Activated CD4-positive, alpha-beta memory T cell treated with anti-CD3 and anti-CD28 coated beads for 36 hours (primary cell): ENCODE measurements around the gene MAD1L1. TPM values are rescaled to one million over a fixed set of nuclear protein-coding genes. Genes with fewer than 3 reads are reported as not detected.
"Not testable (repeated sequence)": the region's sequence is repeated elsewhere in the genome, so short reads cannot be mapped to it uniquely, and the experiment has no call there.

ENCODE experiments used
- CTCF ChIA-PET: fragments of 350-600 bp; sonication (Branson Sonifier 250); formaldehyde crosslinking; loops from one replicate; lab custom pipeline; 2021; ENCODE audit warnings: antibody characterized with exemption, inconsistent platforms; lab: Charles Lee
- POLR2A ChIA-PET: fragments of 350-600 bp; sonication (Branson Sonifier 250); formaldehyde crosslinking; loops from one replicate; lab custom pipeline; 2021; ENCODE audit warnings: antibody characterized with exemption; lab: Charles Lee
- DNase-seq: peaks from one replicate; pipeline ENCODE4 v3.0.0-alpha.2; 2020
- H3K27ac Mint-ChIP-seq: one replicate; pipeline ENCODE4 v1.8.0; 2021; ENCODE audit warnings: mixed read lengths
- H3K27me3 Mint-ChIP-seq: one replicate; pipeline ENCODE4 v1.8.0; 2021; ENCODE audit warnings: mixed read lengths
- H3K36me3 Mint-ChIP-seq: one replicate; pipeline ENCODE4 v1.8.0; 2021; ENCODE audit warnings: mixed read lengths
- H3K4me1 Mint-ChIP-seq: one replicate; pipeline ENCODE4 v1.8.0; 2021; ENCODE audit warnings: low read depth, mixed read lengths
- H3K4me3 Mint-ChIP-seq: one replicate; pipeline ENCODE4 v1.8.0; 2021; ENCODE audit warnings: mild to moderate bottlenecking, mixed read lengths
- H3K9me3 Mint-ChIP-seq: one replicate; pipeline ENCODE4 v1.8.0; 2021; ENCODE audit warnings: mixed read lengths
- intact Hi-C: fragments of 100-400 bp; cut with micrococcal nuclease; formaldehyde crosslinking; loops from one replicate; pipeline ENCODE4 v1.15.1; 2023
- total RNA-seq, 2 experiments: library from RNA; stranded (reverse); gene quantifications; one replicate each; pipeline ENCODE4 v1.2.3, GENCODE V29; 2021

The MAD1L1 gene
- total RNA-seq, 2 experiments from 2014 or later = 44.4 to 47.8 TPM

- Mint-ChIP-seq H3K27ac (no peak overlapping the region), H3K27me3 (no peaks in the 10 kb centered on the region), H3K4me3 (no peak overlapping the region), H3K4me1 (peaks cover 25% of the 10 kb centered on the region), H3K9me3 (no peaks in the 10 kb centered on the region), H3K36me3 (no peaks in the 10 kb centered on the region)
- CTCF ChIA-PET = no interaction called here
- DNase-seq = no peak
- POLR2A ChIA-PET = no interaction called here
- intact Hi-C loops = no loop called here
These were observed 414.0 kb downstream of the MAD1L1 start for GRCh38 chr7:1818575-1819258.

- no peaks in the 10 kb centered on the region for H3K9me3 Mint-ChIP-seq
- intact Hi-C loops = no loop called here
- no peak for DNase-seq
- no peaks in the 10 kb centered on the region for H3K36me3 Mint-ChIP-seq
- no peak overlapping the region for H3K27ac Mint-ChIP-seq
- H3K27me3 Mint-ChIP-seq = no peaks in the 10 kb centered on the region
- no peak overlapping the region for H3K4me3 Mint-ChIP-seq
- peaks cover 24% of the 10 kb centered on the region for H3K4me1 Mint-ChIP-seq
- ChIA-PET POLR2A (no interaction called here), CTCF (no interaction called here)
These were observed 415.6 kb downstream of the MAD1L1 start for GRCh38 chr7:1817061-1817712.

GRCh38 chr7:1816451-1816850, 416.3 kb downstream of the MAD1L1 start:
- H3K36me3 Mint-ChIP-seq, POLR2A ChIA-PET, CTCF ChIA-PET, H3K9me3 Mint-ChIP-seq, DNase-seq, H3K27ac Mint-ChIP-seq, H3K27me3 Mint-ChIP-seq, H3K4me3 Mint-ChIP-seq, intact Hi-C loops: not testable (repeated sequence)
- H3K4me1 Mint-ChIP-seq = peaks cover 19% of the 10 kb centered on the region

- DNase-seq, H3K4me3 Mint-ChIP-seq, POLR2A ChIA-PET: not testable (repeated sequence)
These were observed 417.0 kb downstream of the MAD1L1 start for GRCh38 chr7:1815551-1816281.

GRCh38 chr7:1815051-1815481, 417.7 kb downstream of the MAD1L1 start:
- DNase-seq = no peak
- ChIA-PET POLR2A (no interaction called here), CTCF (no interaction called here)
- H3K27me3 Mint-ChIP-seq = no peaks in the 10 kb centered on the region
- no peaks in the 10 kb centered on the region for H3K36me3 Mint-ChIP-seq
- intact Hi-C loops = no loop called here
- H3K4me1 Mint-ChIP-seq = peaks cover 13% of the 10 kb centered on the region
- H3K9me3 Mint-ChIP-seq = no peaks in the 10 kb centered on the region
- H3K27ac Mint-ChIP-seq = no peak overlapping the region
- H3K4me3 Mint-ChIP-seq = no peak overlapping the region

More at GRCh38 chr7:1815551-1816281, 417.0 kb downstream of the MAD1L1 start:
- H3K9me3 Mint-ChIP-seq, intact Hi-C loops, H3K27ac Mint-ChIP-seq, H3K27me3 Mint-ChIP-seq, H3K36me3 Mint-ChIP-seq, CTCF ChIA-PET: not testable (repeated sequence)
- H3K4me1 Mint-ChIP-seq = peaks cover 15% of the 10 kb centered on the region

GRCh38 chr7:1814089-1814811, 418.5 kb downstream of the MAD1L1 start:
- intact Hi-C loops = no loop called here
- no peaks in the 10 kb centered on the region for H3K27me3 Mint-ChIP-seq
- CTCF ChIA-PET = no interaction called here
- no peaks in the 10 kb centered on the region for H3K9me3 Mint-ChIP-seq
- no peak overlapping the region for H3K27ac Mint-ChIP-seq
- no peaks in the 10 kb centered on the region for H3K36me3 Mint-ChIP-seq
- DNase-seq = no peak
- POLR2A ChIA-PET = no interaction called here
- peaks cover 4% of the 10 kb centered on the region for H3K4me1 Mint-ChIP-seq
- H3K4me3 Mint-ChIP-seq = no peak overlapping the region

- H3K4me3 Mint-ChIP-seq = no peak overlapping the region
- no peaks in the 10 kb centered on the region for H3K9me3 Mint-ChIP-seq
- H3K4me1 Mint-ChIP-seq = no peaks in the 10 kb centered on the region
- intact Hi-C loops = no loop called here
- DNase-seq = no peak
- H3K27me3 Mint-ChIP-seq = no peaks in the 10 kb centered on the region
- H3K27ac Mint-ChIP-seq = no peak overlapping the region
- CTCF ChIA-PET = no interaction called here
- H3K36me3 Mint-ChIP-seq = no peaks in the 10 kb centered on the region
- POLR2A ChIA-PET = no interaction called here
These were observed 419.2 kb downstream of the MAD1L1 start for GRCh38 chr7:1813394-1814088.

- Mint-ChIP-seq H3K27ac (no peak overlapping the region), H3K36me3 (no peaks in the 10 kb centered on the region), H3K9me3 (no peaks in the 10 kb centered on the region), H3K4me3 (no peak overlapping the region), H3K27me3 (no peaks in the 10 kb centered on the region), H3K4me1 (no peaks in the 10 kb centered on the region)
- no peak for DNase-seq
- ChIA-PET CTCF (no interaction called here), POLR2A (no interaction called here)
- intact Hi-C loops = no loop called here
These were observed 420.0 kb downstream of the MAD1L1 start for GRCh38 chr7:1812509-1813393.

- POLR2A ChIA-PET = no interaction called here
- CTCF ChIA-PET = no interaction called here
These were observed 420.8 kb downstream of the MAD1L1 start for GRCh38 chr7:1811850-1812508.

GRCh38 chr7:1810961-1811849, 421.5 kb downstream of the MAD1L1 start:
- DNase-seq = no peak
- Mint-ChIP-seq H3K27me3 (no peaks in the 10 kb centered on the region), H3K4me1 (no peaks in the 10 kb centered on the region), H3K4me3 (no peak overlapping the region), H3K9me3 (no peaks in the 10 kb centered on the region), H3K27ac (no peak overlapping the region), H3K36me3 (no peaks in the 10 kb centered on the region)
- intact Hi-C loops = no loop called here
- CTCF ChIA-PET = no interaction called here
- POLR2A ChIA-PET = no interaction called here

More at GRCh38 chr7:1811850-1812508, 420.8 kb downstream of the MAD1L1 start:
- no peak overlapping the region for H3K27ac Mint-ChIP-seq
- no peaks in the 10 kb centered on the region for H3K36me3 Mint-ChIP-seq
- intact Hi-C loops = no loop called here
- H3K4me3 Mint-ChIP-seq = no peak overlapping the region
- no peaks in the 10 kb centered on the region for H3K27me3 Mint-ChIP-seq
- H3K9me3 Mint-ChIP-seq = no peaks in the 10 kb centered on the region
- H3K4me1 Mint-ChIP-seq = no peaks in the 10 kb centered on the region
- DNase-seq = no peak
